HEK293T (cell line): Measurements from ENCODE around the gene SOX6.

Experiments
- CTCF ChIA-PET: fragments of 350-600 bp; formaldehyde crosslinking; extraction: SDS; loops from one replicate; lab custom pipeline; 2021; ENCODE audit warnings: antibody characterized with exemption, inconsistent platforms; lab: Yijun Ruan, JAX
- POLR2A ChIA-PET: fragments of 350-600 bp; formaldehyde crosslinking; extraction: SDS; loops from one replicate; lab custom pipeline; 2020; ENCODE audit warnings: antibody characterized with exemption, inconsistent platforms; lab: Yijun Ruan, JAX
- DNase-seq: peaks from one replicate; pipeline ENCODE4 v3.0.0; 2012; ENCODE audit warnings: mixed read lengths; ENCODE audit errors: extremely low spot score
- ARNT ChIP-seq: fragments of 450-650 bp; IDR thresholded peaks from 2 replicates; pipeline ENCODE4 v1.6.1; 2017; ENCODE audit warnings: mild to moderate bottlenecking
- BHLHE40 ChIP-seq: fragments of 450-650 bp; IDR thresholded peaks from 2 replicates; pipeline ENCODE4 v1.6.1; 2016; ENCODE audit warnings: mild to moderate bottlenecking, moderate library complexity, borderline replicate concordance
- CTBP1 ChIP-seq: fragments of 450-650 bp; IDR thresholded peaks from 2 replicates; pipeline ENCODE4 v1.6.1; 2016; ENCODE audit warnings: borderline replicate concordance
- ELF4 ChIP-seq: fragments of 450-650 bp; IDR thresholded peaks from 2 replicates; pipeline ENCODE4 v1.6.1; 2017; ENCODE audit warnings: antibody characterized with exemption
- FOXA1 ChIP-seq: fragments of 450-650 bp; IDR thresholded peaks from 2 replicates; pipeline ENCODE4 v1.6.1; 2016; ENCODE audit warnings: mild to moderate bottlenecking
- FOXK2 ChIP-seq: fragments of 450-650 bp; IDR thresholded peaks from 2 replicates; pipeline ENCODE4 v1.6.1; 2016; ENCODE audit warnings: mild to moderate bottlenecking
- FOXM1 ChIP-seq: fragments of 450-650 bp; IDR thresholded peaks from 2 replicates; pipeline ENCODE4 v1.6.1; 2017; ENCODE audit warnings: mild to moderate bottlenecking, borderline replicate concordance
- HDGF ChIP-seq: fragments of 450-650 bp; IDR thresholded peaks from 2 replicates; pipeline ENCODE4 v1.6.1; 2017; ENCODE audit warnings: antibody characterized with exemption, borderline replicate concordance
- L3MBTL2 ChIP-seq: fragments of 450-650 bp; conservative IDR thresholded peaks from 2 replicates; pipeline ENCODE4 v1.6.1; 2016; ENCODE audit warnings: mild to moderate bottlenecking
- LEF1 ChIP-seq: fragments of 450-650 bp; IDR thresholded peaks from 2 replicates; pipeline ENCODE4 v1.6.1; 2017; ENCODE audit warnings: mild to moderate bottlenecking, borderline replicate concordance
- NFRKB ChIP-seq: fragments of 450-650 bp; IDR thresholded peaks from 2 replicates; pipeline ENCODE4 v1.6.1; 2016; ENCODE audit warnings: mild to moderate bottlenecking, moderate library complexity
- PKNOX1 ChIP-seq: fragments of 450-650 bp; IDR thresholded peaks from 2 replicates; pipeline ENCODE4 v1.6.1; 2016
- SP1 ChIP-seq: fragments of 450-650 bp; IDR thresholded peaks from 2 replicates; pipeline ENCODE4 v1.6.1; 2017
- SUZ12 ChIP-seq: fragments of 450-650 bp; IDR thresholded peaks from 2 replicates; pipeline ENCODE4 v1.6.1; 2016; ENCODE audit warnings: mild to moderate bottlenecking
- TARDBP ChIP-seq: fragments of 450-650 bp; IDR thresholded peaks from 2 replicates; pipeline ENCODE4 v1.6.1; 2016
- ZNF384 ChIP-seq: fragments of 450-650 bp; IDR thresholded peaks from 2 replicates; pipeline ENCODE4 v1.6.1; 2016

Gene SOX6

GRCh38 chr11:16193897-16194381 lies 162.4 kb downstream of the SOX6 start:
- no peak for TF ChIP-seq SUZ12
- TF ChIP-seq FOXA1 = no peak
- TF ChIP-seq CTBP1 = no peak
- no peak for TF ChIP-seq HDGF
- no peak for TF ChIP-seq LEF1
- no peak for TF ChIP-seq ARNT
- ChIA-PET POLR2A (no interaction called here), CTCF (no interaction called here)
- DNase-seq = no peak

GRCh38 chr11:16191868-16192240 lies 164.5 kb downstream of the SOX6 start:
- ChIA-PET CTCF (no interaction called here), POLR2A (interaction anchor here (1.0 kb wide), 1 partner anchor 414 kb away, joined by 3 read pairs; no protein-coding TSS in a partner anchor)
- no peak for TF ChIP-seq CTBP1
- no peak for TF ChIP-seq L3MBTL2
- no peak for TF ChIP-seq ZNF384
- no peak for TF ChIP-seq SUZ12
- no peak for TF ChIP-seq PKNOX1
- no peak for TF ChIP-seq FOXA1
- TF ChIP-seq BHLHE40 = no peak
- no peak for TF ChIP-seq ELF4
- no peak for TF ChIP-seq TARDBP
- TF ChIP-seq NFRKB = no peak
- TF ChIP-seq LEF1 = no peak
- TF ChIP-seq FOXM1 = no peak
- no peak for TF ChIP-seq ARNT
- no peak for TF ChIP-seq HDGF
- no peak for TF ChIP-seq FOXK2
- TF ChIP-seq SP1 = no peak
- no peak for DNase-seq

GRCh38 chr11:16191212-16191867 lies 165.0 kb downstream of the SOX6 start:
- ChIA-PET POLR2A (interaction anchor here (1.0 kb wide), 1 partner anchor 415 kb away, joined by 3 read pairs; no protein-coding TSS in a partner anchor), CTCF (no interaction called here)
- TF ChIP-seq LEF1 (no peak), ELF4 (no peak), SP1 (no peak), HDGF (no peak), BHLHE40 (no peak), FOXK2 (no peak), ARNT (no peak), FOXM1 (no peak), CTBP1 (no peak), NFRKB (no peak)
- no peak for DNase-seq

- ChIA-PET POLR2A (no interaction called here), CTCF (no interaction called here)
- no peak for TF ChIP-seq ELF4
- TF ChIP-seq NFRKB = no peak
- TF ChIP-seq L3MBTL2 = no peak
- no peak for TF ChIP-seq HDGF
- no peak for TF ChIP-seq SP1
- TF ChIP-seq PKNOX1 = no peak
- no peak for TF ChIP-seq ARNT
- no peak for TF ChIP-seq ZNF384
- TF ChIP-seq LEF1 = no peak
- no peak for TF ChIP-seq FOXM1
- no peak for TF ChIP-seq SUZ12
- TF ChIP-seq FOXA1 = no peak
- no peak for TF ChIP-seq CTBP1
- no peak for TF ChIP-seq TARDBP
- no peak for TF ChIP-seq BHLHE40
- TF ChIP-seq FOXK2 = no peak
- no peak for DNase-seq
These were observed 169.7 kb downstream of the SOX6 start for GRCh38 chr11:16186680-16187079.

GRCh38 chr11:16185042-16185441 lies 171.3 kb downstream of the SOX6 start:
- CTCF ChIA-PET = no interaction called here
- no peak for DNase-seq
- POLR2A ChIA-PET = no interaction called here
- TF ChIP-seq HDGF (no peak), LEF1 (no peak), SP1 (no peak), TARDBP (no peak)

- ChIA-PET POLR2A (no interaction called here), CTCF (no interaction called here)
- no peak for TF ChIP-seq ZNF384
- TF ChIP-seq FOXM1 = no peak
- no peak for TF ChIP-seq PKNOX1
- no peak for TF ChIP-seq BHLHE40
- no peak for TF ChIP-seq TARDBP
- TF ChIP-seq ELF4 = no peak
- TF ChIP-seq ARNT = no peak
- TF ChIP-seq LEF1 = no peak
- no peak for TF ChIP-seq SUZ12
- no peak for TF ChIP-seq L3MBTL2
- no peak for TF ChIP-seq CTBP1
- TF ChIP-seq NFRKB = no peak
- TF ChIP-seq FOXK2 = no peak
- DNase-seq = no peak
These were observed 171.8 kb downstream of the SOX6 start for GRCh38 chr11:16184588-16184987.
